Ascending aorta (tissue), 2 donors: ENCODE data around the gene CRACR2B. TPM values are rescaled to one million over a fixed set of nuclear protein-coding genes. Genes with fewer than 3 reads are reported as not detected.
A peak's percentile ranks its signal among the peaks of the same experiment; 100 is the strongest.

Experiments used
- DNase-seq, 2 donors: peaks; one replicate each; pipeline ENCODE4 v3.0.0-alpha.2; 2019; ENCODE audit warnings: low spot score in 2 of 2
- H3K27ac ChIP-seq, 2 donors: fragments of 200-600 bp; sonication (generic); one replicate each; pipeline ENCODE4 v1.5.1; 2016 to 2017; ENCODE audit warnings: mild to moderate bottlenecking in 1 of 2
- H3K27me3 ChIP-seq: fragments of 200-600 bp; sonication (generic); one replicate; pipeline ENCODE4 v1.5.1; 2017
- H3K36me3 ChIP-seq, 2 donors: fragments of 200-600 bp; sonication (generic); one replicate each; pipeline ENCODE4 v1.5.1; 2016
- H3K4me1 ChIP-seq, 2 donors: fragments of 200-600 bp; sonication (generic); one replicate each; pipeline ENCODE4 v1.5.1; 2016 to 2017; ENCODE audit warnings: mild to moderate bottlenecking in 1 of 2
- H3K4me3 ChIP-seq, 2 donors: fragments of 200-600 bp; sonication (generic); one replicate each; pipeline ENCODE4 v1.5.1; 2016 to 2017; ENCODE audit warnings: mild to moderate bottlenecking in 1 of 2
- H3K9me3 ChIP-seq, 2 donors: fragments of 200-600 bp; sonication (generic); one replicate each; pipeline ENCODE4 v1.5.1; 2016
- CTCF ChIP-seq, 3 experiments: fragments of 200-600 bp in 2 of 3; fragments of 450-650 bp in 1 of 3; sonication (generic) in 2 of 3; IDR thresholded peaks; one replicate each; pipeline ENCODE4 v1.5.1; 2016 to 2019; ENCODE audit warnings: antibody characterized with exemption in 3 of 3, mild to moderate bottlenecking in 1 of 3, moderate library complexity in 1 of 3
- intact Hi-C: fragments of 100-400 bp; cut with DNase I; formaldehyde crosslinking; loops from one replicate; pipeline ENCODE4 v1.15.1; 2023
- total RNA-seq: library from RNA; depleted of rRNA; stranded (reverse); fragments of >200 nt; gene quantifications from one replicate; pipeline ENCODE4 v1.1.0, GENCODE V29; 2016

Gene CRACR2B
- total RNA-seq, 1 donor from 2014 or later: 20.5 TPM

- Histone ChIP-seq H3K27me3 (no peaks in the 10 kb centered on the region), H3K4me1 (peaks cover 6 to 25% of the 10 kb centered on the region in 2 donors), H3K4me3 (no peak overlapping the region), H3K9me3 (no peaks in the 10 kb centered on the region), H3K27ac (no peak overlapping the region), H3K36me3 (peaks cover 25 to 28% of the 10 kb centered on the region in 2 donors)
- intact Hi-C loops: no loop called here
- no peak for TF ChIP-seq CTCF (IDR thresholded peaks at IDR 0.05)
- DNase-seq: no peak
Observed at GRCh38 chr11:813072-813455, 14.7 kb upstream of the CRACR2B start.

- intact Hi-C loops: no loop called here
Observed at GRCh38 chr11:813456-814096, 14.1 kb upstream of the CRACR2B start.

GRCh38 chr11:815675-816432 is 11.9 kb upstream of the CRACR2B start:
- H3K9me3 ChIP-seq: no peaks in the 10 kb centered on the region
- peaks cover 25 to 28% of the 10 kb centered on the region in 2 donors for H3K36me3 ChIP-seq
- no peak overlapping the region for H3K27ac ChIP-seq
- no peak for TF ChIP-seq CTCF (IDR thresholded peaks at IDR 0.05)
- no peak for DNase-seq
- intact Hi-C loops: no loop called here
- peaks cover 4 to 22% of the 10 kb centered on the region in 2 donors for H3K4me1 ChIP-seq
- no peak overlapping the region for H3K4me3 ChIP-seq
- H3K27me3 ChIP-seq: no peaks in the 10 kb centered on the region

More at GRCh38 chr11:813456-814096, 14.1 kb upstream of the CRACR2B start:
- Histone ChIP-seq H3K9me3 (no peaks in the 10 kb centered on the region), H3K27me3 (no peaks in the 10 kb centered on the region), H3K36me3 (peaks cover 25 to 28% of the 10 kb centered on the region in 2 donors), H3K27ac (no peak overlapping the region), H3K4me3 (no peak overlapping the region), H3K4me1 (peaks cover 4 to 22% of the 10 kb centered on the region in 2 donors)
- TF ChIP-seq CTCF (IDR thresholded peaks at IDR 0.05): no peak
- DNase-seq: no peak

- Histone ChIP-seq H3K36me3 (peaks cover 24 to 26% of the 10 kb centered on the region in 2 donors), H3K27me3 (no peaks in the 10 kb centered on the region), H3K9me3 (no peaks in the 10 kb centered on the region), H3K27ac (no peak overlapping the region), H3K4me3 (no peak overlapping the region), H3K4me1 (peaks cover 8 to 21% of the 10 kb centered on the region in 2 donors)
- no peak for TF ChIP-seq CTCF (IDR thresholded peaks at IDR 0.05)
- no peak for DNase-seq
- intact Hi-C loops: no loop called here
Observed at GRCh38 chr11:816433-816779, 11.3 kb upstream of the CRACR2B start.

GRCh38 chr11:818396-819128 is 9.2 kb upstream of the CRACR2B start, which contains the start of gene PNPLA2:
Gene PNPLA2 (plus strand): TSS chr11:818914. CDS start chr11:819719, 805 bp downstream.
- intact Hi-C loops: loop anchor here (1.0 kb wide), 3 partner anchors 9 to 14 kb away; partner anchors contain the start of genes CD151, PIDD1 and RPLP2
- Histone ChIP-seq H3K4me1 (peaks cover 16 to 24% of the 10 kb centered on the region in 2 donors), H3K36me3 (peaks cover 16 to 24% of the 10 kb centered on the region in 2 donors), H3K4me3 (peak within 1 kb of the TSS; percentile 80 to 91), H3K9me3 (no peaks in the 10 kb centered on the region), H3K27ac (peak within 1 kb of the TSS; percentile 98 to 99), H3K27me3 (no peaks in the 10 kb centered on the region)
- TF ChIP-seq CTCF (IDR thresholded peaks at IDR 0.05): no peak
- DNase-seq: peak in 1 of 2 donors; percentile 82
